Measurements from ENCODE around the gene SEMA3F. TPM values are rescaled to one million over a fixed set of nuclear protein-coding genes. Genes with fewer than 3 reads are reported as not detected.

The SEMA3F gene
- total RNA-seq, 6 donors from 2014 or later, result 4.2 to 76.0 (median 27.5) TPM

GRCh38 chr3:50194903-50195500 lies 39.9 kb downstream of the SEMA3F start:
- Histone ChIP-seq H3K27ac (no peak overlapping the region), H3K9me3 (no peaks in the 10 kb centered on the region), H3K4me1 (peaks cover 12 to 30% (median 16%) of the 10 kb centered on the region in 4 donors), H3K27me3 (peaks cover 2 to 22% (median 14%) of the 10 kb centered on the region in 4 donors), H3K4me3 (peak overlapping the region in 1 of 4 donors; percentile 13), H3K36me3 (no peaks in the 10 kb centered on the region)
- DNase-seq, result no peak
- WGBS, 2 donors, result 57 to 64% methylated on average over 8 to 13 of the region's 14 CpGs
- TF ChIP-seq EP300 (IDR thresholded peaks at IDR 0.05) (no peak), POLR2AphosphoS5 (IDR thresholded peaks at IDR 0.05) (no peak), POLR2A (IDR thresholded peaks at IDR 0.05) (no peak), CTCF (IDR thresholded peaks at IDR 0.05) (no peak)
- peak in 1 of 2 donors; percentile 12 for ATAC-seq (ENCODE audit: low FRiP score in 2 of 2)

GRCh38 chr3:50195501-50196252 lies 40.6 kb downstream of the SEMA3F start:
- DNase-seq, result no peak
- H3K36me3 ChIP-seq, result no peaks in the 10 kb centered on the region
- peaks cover 12 to 30% (median 16%) of the 10 kb centered on the region in 4 donors for H3K4me1 ChIP-seq
- H3K27me3 ChIP-seq, result peaks cover 2 to 22% (median 14%) of the 10 kb centered on the region in 4 donors
- TF ChIP-seq CTCF (IDR thresholded peaks at IDR 0.05) (no peak), EP300 (IDR thresholded peaks at IDR 0.05) (no peak), POLR2A (IDR thresholded peaks at IDR 0.05) (no peak), POLR2AphosphoS5 (IDR thresholded peaks at IDR 0.05) (no peak)
- ATAC-seq (ENCODE audit: low FRiP score in 2 of 2), result no peak
- WGBS, 2 donors, result 60 to 72% methylated on average over 2 to 4 of the region's 4 CpGs
- H3K27ac ChIP-seq, result no peak overlapping the region
- no peak overlapping the region for H3K4me3 ChIP-seq
- H3K9me3 ChIP-seq, result no peaks in the 10 kb centered on the region

DNA sequence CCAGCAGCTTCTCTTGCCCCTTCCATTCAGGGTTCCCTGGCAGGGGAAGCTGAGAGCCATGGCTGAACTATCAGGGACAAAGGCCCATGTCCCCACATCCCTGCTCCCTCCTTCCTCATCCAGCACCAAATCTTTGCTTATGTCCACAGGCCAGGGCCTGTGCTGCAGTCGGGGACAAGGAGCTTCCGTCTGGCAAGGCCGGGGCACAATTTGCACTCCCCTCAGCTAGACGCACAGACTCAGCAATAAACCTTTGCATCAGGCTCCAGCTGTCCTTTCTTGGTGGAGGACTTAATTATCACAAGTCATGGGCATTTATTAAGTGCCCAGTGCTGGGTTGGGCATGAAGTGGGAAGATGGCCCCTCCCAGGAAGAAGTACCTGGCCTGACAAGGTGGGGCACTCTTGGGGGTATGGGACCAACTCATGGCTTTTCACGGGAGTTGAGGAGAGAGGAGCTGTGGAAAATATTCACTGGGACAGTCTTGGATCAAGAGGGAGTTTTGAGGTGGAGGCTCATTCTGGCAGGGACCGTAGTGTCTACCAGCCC lies 41.2 kb downstream of the SEMA3F start:
- TF ChIP-seq EP300 (IDR thresholded peaks at IDR 0.05) (no peak), POLR2A (IDR thresholded peaks at IDR 0.05) (no peak), CTCF (IDR thresholded peaks at IDR 0.05) (no peak), POLR2AphosphoS5 (IDR thresholded peaks at IDR 0.05) (no peak)
- Histone ChIP-seq H3K4me1 (peaks cover 12 to 30% (median 16%) of the 10 kb centered on the region in 4 donors), H3K27ac (no peak overlapping the region), H3K9me3 (no peaks in the 10 kb centered on the region), H3K36me3 (no peaks in the 10 kb centered on the region), H3K27me3 (peaks cover 2 to 22% (median 14%) of the 10 kb centered on the region in 4 donors), H3K4me3 (no peak overlapping the region)
- no peak for ATAC-seq (ENCODE audit: low FRiP score in 2 of 2)
- DNase-seq, result no peak
- 89 to 90% methylated on average over 6 of the region's 6 CpGs for WGBS, 2 donors

- Histone ChIP-seq H3K4me3 (no peak overlapping the region), H3K27me3 (peaks cover 0 to 39% (median 16%) of the 10 kb centered on the region in 4 donors), H3K27ac (no peak overlapping the region), H3K36me3 (no peaks in the 10 kb centered on the region), H3K4me1 (peaks cover 14 to 19% (median 17%) of the 10 kb centered on the region in 4 donors), H3K9me3 (no peaks in the 10 kb centered on the region)
- TF ChIP-seq CTCF (IDR thresholded peaks at IDR 0.05) (no peak), POLR2A (IDR thresholded peaks at IDR 0.05) (no peak), POLR2AphosphoS5 (IDR thresholded peaks at IDR 0.05) (no peak), EP300 (IDR thresholded peaks at IDR 0.05) (no peak)
- ATAC-seq (ENCODE audit: low FRiP score in 2 of 2) (peak in 1 of 2 donors; percentile 8), DNase-seq (no peak)
- 90% methylated on average over 2 to 7 of the region's 10 CpGs for WGBS, 2 donors
Measured at GRCh38 chr3:50201573-50202315, 46.6 kb downstream of the SEMA3F start.

All from upper lobe of left lung (tissue), 6 donors.